SK-N-SH (cell line): ENCODE measurements around the gene DEPDC5.

ENCODE experiments used
- EP300 ChIP-seq, 2 experiments: IDR thresholded peaks; 2 replicates each; pipeline versions ENCODE4 v1.4.0 to v1.6.1; 2012; ENCODE audit warnings: borderline replicate concordance in 1 of 2, low read depth in 1 of 2, low read length in 1 of 2
- GABPA ChIP-seq: IDR thresholded peaks from 2 replicates; pipeline ENCODE4 v1.4.0; 2012; ENCODE audit warnings: low read depth, mild to moderate bottlenecking
- JUND ChIP-seq: IDR thresholded peaks from 2 replicates; pipeline ENCODE4 v1.4.0; 2012
- NFIC ChIP-seq: IDR thresholded peaks from 2 replicates; pipeline ENCODE4 v1.4.0; 2012; ENCODE audit warnings: borderline replicate concordance
- TAF1 ChIP-seq: IDR thresholded peaks from 2 replicates; pipeline ENCODE4 v1.6.1; 2012; ENCODE audit warnings: low read depth, mild to moderate bottlenecking, low read length, moderate library complexity, borderline replicate concordance
- TF ChIP-seq, protein P1 (sequence below): fragments of 200-600 bp; sonication (generic); IDR thresholded peaks from 2 replicates; pipeline ENCODE4 v1.6.1; 2017; ENCODE audit warnings: antibody characterized with exemption, mild to moderate bottlenecking, moderate library complexity

DNA sequence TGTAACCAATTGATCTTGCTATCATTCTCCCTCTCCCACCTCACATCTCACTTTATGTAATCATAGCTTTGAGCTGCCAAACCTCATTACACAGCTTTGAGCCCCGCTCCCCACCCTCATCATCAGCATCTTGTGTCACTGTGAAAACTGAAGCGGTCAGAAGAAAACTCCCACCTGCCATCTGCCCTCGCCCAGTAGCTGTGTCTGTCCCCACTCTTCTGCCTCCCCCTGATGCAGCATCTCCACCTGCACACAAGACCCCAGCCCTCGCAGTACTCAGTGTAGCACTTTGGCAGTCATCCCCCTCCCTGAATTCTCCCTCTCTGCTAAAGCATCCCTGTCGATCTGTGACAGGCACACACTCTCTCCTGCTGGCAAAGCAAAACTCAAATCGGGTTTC is 130.2 kb downstream of the DEPDC5 start:
- TF ChIP-seq JUND (no peak), EP300 (IDR thresholded peaks at IDR 0.05; ENCODE audit: borderline replicate concordance in 1 of 2, low read depth in 1 of 2, low read length in 1 of 2) (no peak), GABPA (no peak), TAF1 (no peak), NFIC (no peak)
- TF ChIP-seq, protein P1, sequence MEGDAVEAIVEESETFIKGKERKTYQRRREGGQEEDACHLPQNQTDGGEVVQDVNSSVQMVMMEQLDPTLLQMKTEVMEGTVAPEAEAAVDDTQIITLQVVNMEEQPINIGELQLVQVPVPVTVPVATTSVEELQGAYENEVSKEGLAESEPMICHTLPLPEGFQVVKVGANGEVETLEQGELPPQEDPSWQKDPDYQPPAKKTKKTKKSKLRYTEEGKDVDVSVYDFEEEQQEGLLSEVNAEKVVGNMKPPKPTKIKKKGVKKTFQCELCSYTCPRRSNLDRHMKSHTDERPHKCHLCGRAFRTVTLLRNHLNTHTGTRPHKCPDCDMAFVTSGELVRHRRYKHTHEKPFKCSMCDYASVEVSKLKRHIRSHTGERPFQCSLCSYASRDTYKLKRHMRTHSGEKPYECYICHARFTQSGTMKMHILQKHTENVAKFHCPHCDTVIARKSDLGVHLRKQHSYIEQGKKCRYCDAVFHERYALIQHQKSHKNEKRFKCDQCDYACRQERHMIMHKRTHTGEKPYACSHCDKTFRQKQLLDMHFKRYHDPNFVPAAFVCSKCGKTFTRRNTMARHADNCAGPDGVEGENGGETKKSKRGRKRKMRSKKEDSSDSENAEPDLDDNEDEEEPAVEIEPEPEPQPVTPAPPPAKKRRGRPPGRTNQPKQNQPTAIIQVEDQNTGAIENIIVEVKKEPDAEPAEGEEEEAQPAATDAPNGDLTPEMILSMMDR, result no peak
